CD14-positive monocyte (primary cell): ENCODE results near the gene GLCE. TPM values are rescaled to one million over a fixed set of nuclear protein-coding genes. Genes with fewer than 3 reads are reported as not detected.

Experiments used
- DNase-seq, 3 donors: peaks; one replicate each; pipeline ENCODE4 v3.0.0-alpha.2; 2011 to 2022
- H2AFZ ChIP-seq: 2 replicates; pipeline ENCODE4 v1.6.0; 2012; ENCODE audit warnings: mild to moderate bottlenecking, low read depth, low read length, inconsistent platforms; ENCODE audit not compliant: insufficient read depth, poor library complexity, severe bottlenecking
- H3K27ac ChIP-seq, 2 donors: 1 replicate in 1 of 2; 2 replicates in 1 of 2; pipeline ENCODE4 v1.5.1; 2012 to 2013; ENCODE audit warnings: low read length in 2 of 2, control low read depth in 1 of 2, inconsistent platforms in 1 of 2, low read depth in 1 of 2, mild to moderate bottlenecking in 1 of 2
- H3K27me3 ChIP-seq, 2 donors: one replicate each; pipeline versions ENCODE4 v1.6.0 to v1.6.1; 2011 to 2013; ENCODE audit warnings: low read length in 2 of 2; ENCODE audit not compliant: control insufficient read depth in 2 of 2, insufficient read depth in 2 of 2
- H3K36me3 ChIP-seq, 2 donors: replicated peaks in 1 of 2; 1 replicate in 1 of 2; 2 replicates in 1 of 2; pipeline versions ENCODE4 v1.5.1 to v1.6.1; 2012 to 2013; ENCODE audit warnings: low read length in 2 of 2, control low read depth in 1 of 2, inconsistent platforms in 1 of 2, mild to moderate bottlenecking in 1 of 2; ENCODE audit not compliant: insufficient read depth in 2 of 2, control insufficient read depth in 1 of 2
- H3K4me1 ChIP-seq, 2 donors: 1 replicate in 1 of 2; 2 replicates in 1 of 2; pipeline versions ENCODE4 v1.5.1 to v1.6.1; 2012 to 2013; ENCODE audit warnings: low read length in 2 of 2, control low read depth in 1 of 2, inconsistent platforms in 1 of 2, mild to moderate bottlenecking in 1 of 2, moderate library complexity in 1 of 2; ENCODE audit not compliant: insufficient read depth in 2 of 2, control insufficient read depth in 1 of 2
- H3K4me2 ChIP-seq: replicated peaks from 2 replicates; pipeline ENCODE3; 2012; ENCODE audit warnings: low read length, moderate library complexity, mild to moderate bottlenecking; ENCODE audit not compliant: poor library complexity, severe bottlenecking; ENCODE audit errors: extremely low read depth
- H3K4me3 ChIP-seq, 3 experiments: fragments of 200-600 bp in 1 of 3; sonication (generic) in 1 of 3; replicated peaks in 1 of 3; 1 replicate in 2 of 3; 2 replicates in 1 of 3; pipeline ENCODE4 v1.5.1; 2011 to 2013; ENCODE audit warnings: low read length in 3 of 3, mild to moderate bottlenecking in 3 of 3, control low read depth in 2 of 3, low read depth in 2 of 3, inconsistent platforms in 1 of 3, moderate library complexity in 1 of 3
- H3K79me2 ChIP-seq: 2 replicates; pipeline ENCODE4 v1.6.0; 2012; ENCODE audit warnings: mild to moderate bottlenecking, control low read depth, inconsistent platforms, low read length, moderate library complexity; ENCODE audit not compliant: insufficient read depth
- H3K9ac ChIP-seq: 2 replicates; pipeline ENCODE4 v1.6.0; 2017; ENCODE audit warnings: low read length, mild to moderate bottlenecking; ENCODE audit not compliant: insufficient read depth, poor library complexity, severe bottlenecking
- H3K9me3 ChIP-seq, 2 donors: replicated peaks in 1 of 2; 1 replicate in 1 of 2; 2 replicates in 1 of 2; pipeline versions ENCODE4 v1.5.1 to v1.6.1; 2012 to 2013; ENCODE audit warnings: low read length in 2 of 2, control low read depth in 1 of 2; ENCODE audit not compliant: control insufficient read depth in 1 of 2, insufficient read depth in 1 of 2
- H4K20me1 ChIP-seq: 2 replicates; pipeline ENCODE4 v1.6.0; 2012; ENCODE audit warnings: mild to moderate bottlenecking, low read length, control low read depth, moderate library complexity; ENCODE audit not compliant: insufficient read depth
- H3K27ac Mint-ChIP-seq, 7 donors: one replicate each; pipeline ENCODE4 v1.8.0; 2020; ENCODE audit warnings: mild to moderate bottlenecking in 7 of 7, mixed read lengths in 7 of 7, moderate library complexity in 6 of 7, inconsistent platforms in 2 of 7
- H3K27me3 Mint-ChIP-seq, 3 donors: one replicate each; pipeline ENCODE4 v1.8.0; 2021 to 2022; ENCODE audit warnings: low read depth in 3 of 3, mild to moderate bottlenecking in 3 of 3, mixed read lengths in 3 of 3, moderate library complexity in 3 of 3, inconsistent platforms in 1 of 3
- H3K36me3 Mint-ChIP-seq, 2 donors: one replicate each; pipeline ENCODE4 v1.8.0; 2020; ENCODE audit warnings: mixed read lengths in 2 of 2, inconsistent platforms in 1 of 2, mild to moderate bottlenecking in 1 of 2
- H3K4me1 Mint-ChIP-seq: one replicate; pipeline ENCODE4 v1.8.0; 2020; ENCODE audit warnings: mild to moderate bottlenecking, mixed read lengths
- H3K4me3 Mint-ChIP-seq, 2 donors: one replicate each; pipeline ENCODE4 v1.8.0; 2020; ENCODE audit warnings: mild to moderate bottlenecking in 2 of 2, mixed read lengths in 2 of 2, moderate library complexity in 1 of 2
- H3K9me3 Mint-ChIP-seq, 7 donors: one replicate each; pipeline ENCODE4 v1.8.0; 2020 to 2022; ENCODE audit warnings: mixed read lengths in 7 of 7, mild to moderate bottlenecking in 6 of 7, moderate library complexity in 6 of 7, inconsistent platforms in 2 of 7
- CTCF ChIP-seq: fragments of 200-600 bp; IDR thresholded peaks from one replicate; pipeline ENCODE4 v1.8.0; 2022; ENCODE audit warnings: antibody characterized with exemption, mild to moderate bottlenecking
- WGBS: methylation state at CpG from one replicate; pipeline ENCODE4 v1.1.5; 2013; ENCODE audit warnings: missing lambda C conversion rate; ENCODE audit not compliant: insufficient coverage; 5-methylcytosine and 5-hydroxymethylcytosine counted together
- intact Hi-C, 2 donors: fragments of 100-400 bp; cut with micrococcal nuclease; formaldehyde crosslinking; loops; one replicate each; pipeline versions ENCODE4 v1.15.0 to v1.15.1; 2023
- polyA plus RNA-seq, 3 donors: library from polyadenylated mRNA; depleted of rRNA in 1 of 3; unstranded in 2 of 3; stranded (reverse) in 1 of 3; fragments of 300-500 nt in 2 of 3; fragments of >200 nt in 1 of 3; fragmentation: Illumina TruSeq in 2 of 3; gene quantifications; 1 replicate in 2 of 3; 2 replicates in 1 of 3; pipeline ENCODE4 v1.2.3, GENCODE V29; 2012 to 2021

Gene GLCE
- polyA plus RNA-seq, 3 donors: 11.0 to 24.3 (median 24.0) TPM

GRCh38 chr15:69156736-69157381 is 3.6 kb upstream of the GLCE start:
- no peak overlapping the region for H3K9ac ChIP-seq
- peaks cover 10 to 13% of the 10 kb centered on the region in 2 donors for H3K4me1 ChIP-seq
- H3K9me3 Mint-ChIP-seq: peaks cover 0 to 1% (median 0%) of the 10 kb centered on the region in 7 donors
- peaks cover 8 to 12% (median 8%) of the 10 kb centered on the region in 3 donors for H3K27me3 Mint-ChIP-seq
- peaks cover 0 to 5% of the 10 kb centered on the region in 2 donors for H3K27me3 ChIP-seq
- H3K4me2 ChIP-seq: no peak overlapping the region
- intact Hi-C loops: no loop called here
- peaks cover 17% of the 10 kb centered on the region for H3K4me1 Mint-ChIP-seq
- peaks cover 7% of the 10 kb centered on the region for H4K20me1 ChIP-seq
- 100% methylated on average over 3 of the region's 6 CpGs for WGBS
- no peak overlapping the region for H3K4me3 Mint-ChIP-seq
- H3K79me2 ChIP-seq: peaks cover 14% of the 10 kb centered on the region
- H3K9me3 ChIP-seq: no peaks in the 10 kb centered on the region
- H3K27ac ChIP-seq: no peak overlapping the region
- H3K27ac Mint-ChIP-seq: peak overlapping the region in 1 of 7 donors; percentile 47
- no peak overlapping the region for H3K4me3 ChIP-seq
- no peaks in the 10 kb centered on the region for H3K36me3 ChIP-seq
- no peak overlapping the region for H2AFZ ChIP-seq
- TF ChIP-seq CTCF: no peak
- H3K36me3 Mint-ChIP-seq: no peaks in the 10 kb centered on the region
- DNase-seq: no peak

GRCh38 chr15:69158201-69158842 is 2.1 kb upstream of the GLCE start:
- H3K27me3 ChIP-seq: peaks cover 0 to 8% of the 10 kb centered on the region in 2 donors
- 91% methylated on average over 4 of the region's 6 CpGs for WGBS
- no peak overlapping the region for H3K27ac ChIP-seq
- no peaks in the 10 kb centered on the region for H3K36me3 ChIP-seq
- Mint-ChIP-seq H3K4me1 (peaks cover 21% of the 10 kb centered on the region), H3K27ac (no peak overlapping the region), H3K9me3 (peaks cover 0 to 1% (median 0%) of the 10 kb centered on the region in 7 donors), H3K27me3 (peaks cover 10 to 15% (median 12%) of the 10 kb centered on the region in 3 donors), H3K4me3 (no peak overlapping the region), H3K36me3 (no peaks in the 10 kb centered on the region)
- H3K9me3 ChIP-seq: no peaks in the 10 kb centered on the region
- peaks cover 28% of the 10 kb centered on the region for H3K79me2 ChIP-seq
- H3K4me2 ChIP-seq: no peak overlapping the region
- intact Hi-C loops: no loop called here
- TF ChIP-seq CTCF: no peak
- no peak overlapping the region for H3K9ac ChIP-seq
- H2AFZ ChIP-seq: no peak overlapping the region
- peaks cover 12 to 16% of the 10 kb centered on the region in 2 donors for H3K4me1 ChIP-seq
- no peak for DNase-seq
- H3K4me3 ChIP-seq: no peak overlapping the region
- H4K20me1 ChIP-seq: peaks cover 21% of the 10 kb centered on the region
